HG02642 (cell line): Measurements from ENCODE around the gene DNM1.

Experiments
- ATAC-seq: cut with Tn5 transposase; IDR thresholded peaks from one replicate; pipeline ENCODE4 v1.9.1; 2021; ENCODE audit warnings: mild to moderate bottlenecking; ENCODE audit not compliant: unreplicated experiment, poor library complexity

The DNM1 gene

GRCh38 chr9:128247226-128247803, 44.1 kb downstream of the DNM1 start:
- ATAC-seq: no peak

GRCh38 chr9:128249558-128249907, 46.4 kb downstream of the DNM1 start:
- no peak for ATAC-seq

- peak; percentile 85 for ATAC-seq
Measured at GRCh38 chr9:128249908-128250838, 47.0 kb downstream of the DNM1 start.

GRCh38 chr9:128250839-128251731, 47.9 kb downstream of the DNM1 start:
- ATAC-seq: no peak

- ATAC-seq: no peak
Measured at GRCh38 chr9:128251732-128252100, 48.5 kb downstream of the DNM1 start.

GRCh38 chr9:128252317-128253139, 49.3 kb downstream of the DNM1 start:
- ATAC-seq: no peak

- no peak for ATAC-seq
Measured at GRCh38 chr9:128253140-128253990, 50.2 kb downstream of the DNM1 start.

GRCh38 chr9:128253991-128254346, 50.8 kb downstream of the DNM1 start:
- ATAC-seq: no peak

- no peak for ATAC-seq
Measured at GRCh38 chr9:128254362-128254761, 51.2 kb downstream of the DNM1 start.

GRCh38 chr9:128254855-128255759, 51.9 kb downstream of the DNM1 start:
- ATAC-seq: no peak

- ATAC-seq: no peak
Measured at GRCh38 chr9:128257086-128257825, 54.1 kb downstream of the DNM1 start.

GRCh38 chr9:128257907-128258306, 54.7 kb downstream of the DNM1 start:
- ATAC-seq: no peak

- no peak for ATAC-seq
Measured at GRCh38 chr9:128258326-128258725, 55.1 kb downstream of the DNM1 start.

GRCh38 chr9:128259156-128259555, 56.0 kb downstream of the DNM1 start:
- no peak for ATAC-seq

GRCh38 chr9:128260340-128260739, 57.2 kb downstream of the DNM1 start:
- ATAC-seq: no peak

- no peak for ATAC-seq
Measured at GRCh38 chr9:128262687-128263086, 59.5 kb downstream of the DNM1 start.

GRCh38 chr9:128265348-128265847, 62.2 kb downstream of the DNM1 start:
- no peak for ATAC-seq
